Right cardiac atrium (tissue), 5 donors: ENCODE measurements around the gene AGPAT3. TPM values are rescaled to one million over a fixed set of nuclear protein-coding genes. Genes with fewer than 3 reads are reported as not detected.
A peak's percentile ranks its signal among the peaks of the same experiment; 100 is the strongest.
"Not testable (repeated sequence)": the region's sequence is repeated elsewhere in the genome, so short reads cannot be mapped to it uniquely, and the experiment has no call there.

ENCODE experiments used
- ATAC-seq, 2 donors: fragments of 200-7000 bp; cut with Tn5 transposase; one replicate each; pipeline versions ENCODE4 v1.8.0 to v1.9.1; 2020; ENCODE audit warnings: moderate library complexity in 2 of 2, mild to moderate bottlenecking in 1 of 2
- DNase-seq, 3 donors: peaks; one replicate each; pipeline ENCODE4 v3.0.0-alpha.2; 2020
- H3K27ac ChIP-seq: one replicate; pipeline ENCODE4 v1.5.1; 2013; ENCODE audit warnings: mild to moderate bottlenecking, low read length, control low read depth, moderate library complexity
- H3K27me3 ChIP-seq: one replicate; pipeline ENCODE4 v1.6.1; 2013; ENCODE audit not compliant: control insufficient read depth, insufficient read depth
- H3K4me1 ChIP-seq: one replicate; pipeline ENCODE4 v1.6.1; 2013; ENCODE audit warnings: low read length; ENCODE audit not compliant: control insufficient read depth, insufficient read depth
- H3K4me3 ChIP-seq: one replicate; pipeline ENCODE4 v1.5.1; 2013; ENCODE audit warnings: low read length, control low read depth
- H3K9me3 ChIP-seq: one replicate; pipeline ENCODE4 v1.6.1; 2013; ENCODE audit warnings: low read length; ENCODE audit not compliant: control insufficient read depth
- WGBS: extraction: QIAGEN DNeasy Blood & Tissue Kit; methylation state at CpG from one replicate; pipeline ENCODE4 v1.1.7; 2013; 5-methylcytosine and 5-hydroxymethylcytosine counted together
- intact Hi-C, 4 donors: fragments of 100-400 bp; cut with DNase I; formaldehyde crosslinking; loops; one replicate each; pipeline versions ENCODE4 v1.11.0 to v1.14.0; 2022 to 2023
- polyA plus RNA-seq: library from polyadenylated mRNA; stranded (reverse); fragments of 200-250 nt; gene quantifications from one replicate; pipeline ENCODE4 v1.2.3, GENCODE V29; 2013
- total RNA-seq, 4 donors: library from RNA; stranded (reverse); fragmentation: NEBNext Ultra II Directional; extraction: Animal tissue kit (Norgen Biotek cat#: 25700); gene quantifications; one replicate each; pipeline ENCODE4 v1.2.1, GENCODE V29; 2021
- donor health status: healthy with polysubstance abuse.
- donor health status: DM: no; HTN: yes; CAD: no.
- donor health status: DM: no; HTN: no; CAD: no.
- donor health status: DM: no; HTN: yes; CAD: no; lungs with severe emphysema.
- donor health status: DM: yes; HTN: yes; CAD: no.

The AGPAT3 gene
- total and polyA plus RNA-seq, 5 donors = 32.0 to 71.1 (median 58.6) TPM

- no peak overlapping the region for H3K27ac ChIP-seq
- DNase-seq (peak; percentile 53 to 85 (median 81)), ATAC-seq (peak; percentile 48 to 56)
These were observed 19.9 kb downstream of the AGPAT3 start for GRCh38 chr21:43884861-43885417.

GRCh38 chr21:43885721-43886120 lies 20.7 kb downstream of the AGPAT3 start:
- Histone ChIP-seq H3K27ac (no peak overlapping the region), H3K9me3 (no peaks in the 10 kb centered on the region), H3K4me3 (no peak overlapping the region), H3K27me3 (no peaks in the 10 kb centered on the region), H3K4me1 (peaks cover 15% of the 10 kb centered on the region)
- intact Hi-C loops = no loop called here
- ATAC-seq (no peak), DNase-seq (no peak)
- 90% methylated on average over 14 of the region's 14 CpGs for WGBS

More at GRCh38 chr21:43884861-43885417, 19.9 kb downstream of the AGPAT3 start:
- Histone ChIP-seq H3K27me3 (no peaks in the 10 kb centered on the region), H3K9me3 (no peaks in the 10 kb centered on the region), H3K4me1 (peaks cover 16% of the 10 kb centered on the region), H3K4me3 (no peak overlapping the region)
- WGBS = 64% methylated on average over 16 of the region's 16 CpGs
- intact Hi-C loops = loop anchor here in 1 of 4 donors (5.0 kb wide), 1 partner anchor 37 kb away; no protein-coding TSS in a partner anchor

GRCh38 chr21:43886565-43886964 lies 21.5 kb downstream of the AGPAT3 start:
- WGBS = 93% methylated on average over 1 of the region's 1 CpG
- DNase-seq (no peak), ATAC-seq (no peak)
- H3K27ac ChIP-seq = no peak overlapping the region
- no peak overlapping the region for H3K4me3 ChIP-seq
- no peaks in the 10 kb centered on the region for H3K27me3 ChIP-seq
- no peaks in the 10 kb centered on the region for H3K9me3 ChIP-seq
- intact Hi-C loops = no loop called here
- peaks cover 14% of the 10 kb centered on the region for H3K4me1 ChIP-seq

- no peaks in the 10 kb centered on the region for H3K9me3 ChIP-seq
These were observed 24.0 kb downstream of the AGPAT3 start for GRCh38 chr21:43889069-43889468.

GRCh38 chr21:43890042-43890441 lies 25.0 kb downstream of the AGPAT3 start:
- no peak overlapping the region for H3K4me3 ChIP-seq
- ATAC-seq (no peak), DNase-seq (no peak)
- 79% methylated on average over 9 of the region's 9 CpGs for WGBS
- H3K4me1 ChIP-seq = peaks cover 2% of the 10 kb centered on the region
- intact Hi-C loops = no loop called here
- H3K27me3 ChIP-seq = no peaks in the 10 kb centered on the region
- no peaks in the 10 kb centered on the region for H3K9me3 ChIP-seq
- no peak overlapping the region for H3K27ac ChIP-seq

More at GRCh38 chr21:43889069-43889468, 24.0 kb downstream of the AGPAT3 start:
- Histone ChIP-seq H3K4me1 (peaks cover 10% of the 10 kb centered on the region), H3K27ac (no peak overlapping the region), H3K27me3 (no peaks in the 10 kb centered on the region), H3K4me3 (no peak overlapping the region)
- intact Hi-C loops = no loop called here
- ATAC-seq (no peak), DNase-seq (no peak)
- 75% methylated on average over 3 of the region's 3 CpGs for WGBS

- intact Hi-C loops = no loop called here
- H3K27ac ChIP-seq = no peak overlapping the region
- peaks cover 3% of the 10 kb centered on the region for H3K4me1 ChIP-seq
- DNase-seq = no peak
- no peaks in the 10 kb centered on the region for H3K9me3 ChIP-seq
- H3K4me3 ChIP-seq = no peak overlapping the region
- WGBS = over 99% methylated on average over 3 of the region's 3 CpGs
- no peak for ATAC-seq
- H3K27me3 ChIP-seq = no peaks in the 10 kb centered on the region
These were observed 27.3 kb downstream of the AGPAT3 start for GRCh38 chr21:43892334-43892733.

GRCh38 chr21:43892984-43893535 lies 28.0 kb downstream of the AGPAT3 start:
- no peaks in the 10 kb centered on the region for H3K27me3 ChIP-seq
- intact Hi-C loops = no loop called here
- peaks cover 3% of the 10 kb centered on the region for H3K4me1 ChIP-seq
- 85% methylated on average over 5 of the region's 5 CpGs for WGBS
- no peak overlapping the region for H3K4me3 ChIP-seq
- H3K27ac ChIP-seq = no peak overlapping the region
- DNase-seq = no peak
- ATAC-seq = no peak
- no peaks in the 10 kb centered on the region for H3K9me3 ChIP-seq

- intact Hi-C loops = no loop called here
- Histone ChIP-seq H3K9me3 (no peaks in the 10 kb centered on the region), H3K27me3 (no peaks in the 10 kb centered on the region), H3K4me3 (peak overlapping the region; percentile 20), H3K27ac (no peak overlapping the region), H3K4me1 (peaks cover 3% of the 10 kb centered on the region)
- ATAC-seq (peak; percentile 55 to 72), DNase-seq (no peak)
- WGBS = 62% methylated on average over 19 of the region's 19 CpGs
These were observed 28.6 kb downstream of the AGPAT3 start for GRCh38 chr21:43893536-43894205.

GRCh38 chr21:43894206-43894577 lies 29.2 kb downstream of the AGPAT3 start:
- 55% methylated on average over 4 of the region's 4 CpGs for WGBS
- intact Hi-C loops = no loop called here

GRCh38 chr21:43895196-43895595 lies 30.2 kb downstream of the AGPAT3 start:
- Histone ChIP-seq H3K4me1 (peaks cover 3% of the 10 kb centered on the region), H3K27me3 (no peaks in the 10 kb centered on the region), H3K27ac (no peak overlapping the region), H3K9me3 (no peaks in the 10 kb centered on the region), H3K4me3 (no peak overlapping the region)
- DNase-seq (no peak), ATAC-seq (no peak)
- intact Hi-C loops = no loop called here
- WGBS = 99% methylated on average over 4 of the region's 4 CpGs

More at GRCh38 chr21:43894206-43894577, 29.2 kb downstream of the AGPAT3 start:
- ATAC-seq (no peak), DNase-seq (no peak)
- H3K4me1 ChIP-seq = peaks cover 3% of the 10 kb centered on the region
- no peaks in the 10 kb centered on the region for H3K27me3 ChIP-seq
- H3K27ac ChIP-seq = no peak overlapping the region
- no peaks in the 10 kb centered on the region for H3K9me3 ChIP-seq
- peak overlapping the region; percentile 20 for H3K4me3 ChIP-seq

- H3K4me1 ChIP-seq, DNase-seq, ATAC-seq, H3K9me3 ChIP-seq, intact Hi-C loops, H3K4me3 ChIP-seq, H3K27ac ChIP-seq, H3K27me3 ChIP-seq: not testable (repeated sequence)
- WGBS = 91% methylated on average over 3 of the region's 8 CpGs
These were observed 31.8 kb downstream of the AGPAT3 start for GRCh38 chr21:43896696-43897299.
